Measurements from ENCODE around the gene TRPM1. TPM values are rescaled to one million over a fixed set of nuclear protein-coding genes. Genes with fewer than 3 reads are reported as not detected.
"Not testable (repeated sequence)": the region's sequence is repeated elsewhere in the genome, so short reads cannot be mapped to it uniquely, and the experiment has no call there.

Gene TRPM1
- total RNA-seq, 1 donor from 2014 or later = not detected

GRCh38 chr15:31127596-31128261 lies 26.2 kb upstream of the TRPM1 start:
- DNase-seq (ENCODE audit: extremely low read depth, low read depth, low spot score) = no peak

- no peak for DNase-seq (ENCODE audit: extremely low read depth, low read depth, low spot score)
These were observed 23.5 kb upstream of the TRPM1 start for GRCh38 chr15:31125061-31125460.

GRCh38 chr15:31116423-31117030 lies 15.0 kb upstream of the TRPM1 start:
- DNase-seq (ENCODE audit: extremely low read depth, low read depth, low spot score) = no peak

- no peak for DNase-seq (ENCODE audit: extremely low read depth, low read depth, low spot score)
These were observed 9.6 kb upstream of the TRPM1 start for GRCh38 chr15:31111091-31111647.

- DNase-seq (ENCODE audit: extremely low read depth, low read depth, low spot score) = no peak
These were observed 7.3 kb upstream of the TRPM1 start for GRCh38 chr15:31108836-31109235.

- no peak for DNase-seq (ENCODE audit: extremely low read depth, low read depth, low spot score)
These were observed 5.2 kb upstream of the TRPM1 start for GRCh38 chr15:31106495-31107300.

GRCh38 chr15:31104003-31104402 lies 2.5 kb upstream of the TRPM1 start:
- DNase-seq (ENCODE audit: extremely low read depth, low read depth, low spot score) = no peak

- DNase-seq (ENCODE audit: extremely low read depth, low read depth, low spot score) = no peak
These were observed 1.1 kb upstream of the TRPM1 start for GRCh38 chr15:31102374-31103342.

GRCh38 chr15:31102039-31102321 lies 455 bp upstream of the TRPM1 start:
- no peak for DNase-seq (ENCODE audit: extremely low read depth, low read depth, low spot score)

- DNase-seq (ENCODE audit: extremely low read depth, low read depth, low spot score) = no peak
These were observed 787 bp downstream of the TRPM1 start for GRCh38 chr15:31100738-31101137.

GRCh38 chr15:31098953-31099740 lies 2.4 kb downstream of the TRPM1 start:
- DNase-seq (ENCODE audit: extremely low read depth, low read depth, low spot score) = no peak

GRCh38 chr15:31098491-31098917 lies 3.0 kb downstream of the TRPM1 start:
- DNase-seq (ENCODE audit: extremely low read depth, low read depth, low spot score) = no peak

- DNase-seq (ENCODE audit: extremely low read depth, low read depth, low spot score) = no peak
These were observed 5.0 kb downstream of the TRPM1 start for GRCh38 chr15:31096563-31096962.

GRCh38 chr15:31091481-31091880 lies 10.0 kb downstream of the TRPM1 start:
- DNase-seq (ENCODE audit: extremely low read depth, low read depth, low spot score) = no peak

- no peak for DNase-seq (ENCODE audit: extremely low read depth, low read depth, low spot score)
These were observed 10.8 kb downstream of the TRPM1 start for GRCh38 chr15:31090766-31091165.

- DNase-seq (ENCODE audit: extremely low read depth, low read depth, low spot score) = no peak
These were observed 12.0 kb downstream of the TRPM1 start for GRCh38 chr15:31089368-31090047.

- no peak for DNase-seq (ENCODE audit: extremely low read depth, low read depth, low spot score)
These were observed 12.7 kb downstream of the TRPM1 start for GRCh38 chr15:31088672-31089367.

GRCh38 chr15:31088041-31088440 lies 13.5 kb downstream of the TRPM1 start:
- DNase-seq (ENCODE audit: extremely low read depth, low read depth, low spot score) = not testable (repeated sequence)

- no peak for DNase-seq (ENCODE audit: extremely low read depth, low read depth, low spot score)
These were observed 15.2 kb downstream of the TRPM1 start for GRCh38 chr15:31086344-31086743.
